GM12873 (cell line): Measurements from ENCODE around the gene CHST6.

ENCODE experiments used
- CTCF ChIP-seq: IDR thresholded peaks from 2 replicates; pipeline ENCODE4 v1.5.1; 2012; ENCODE audit warnings: low read depth, mild to moderate bottlenecking, moderate library complexity, low read length, control low read depth; ENCODE audit not compliant: insufficient read depth; ENCODE audit errors: missing control alignments

CHST6 gene

GRCh38 chr16:75532142-75532765 lies 37.0 kb upstream of the CHST6 start:
- no peak for TF ChIP-seq CTCF

- TF ChIP-seq CTCF, result no peak
These were observed 34.7 kb upstream of the CHST6 start for GRCh38 chr16:75529959-75530358.

GRCh38 chr16:75529056-75529905 lies 34.0 kb upstream of the CHST6 start:
- no peak for TF ChIP-seq CTCF

GRCh38 chr16:75527825-75528299 lies 32.6 kb upstream of the CHST6 start:
- TF ChIP-seq CTCF, result no peak

- TF ChIP-seq CTCF, result no peak
These were observed 31.0 kb upstream of the CHST6 start for GRCh38 chr16:75526032-75526790.

- no peak for TF ChIP-seq CTCF
These were observed 23.9 kb upstream of the CHST6 start for GRCh38 chr16:75519175-75519574.

- TF ChIP-seq CTCF, result no peak
These were observed 19.1 kb upstream of the CHST6 start for GRCh38 chr16:75514296-75514695.
